ENCODE results near the gene POLE2.
"Not testable (repeated sequence)": the region's sequence is repeated elsewhere in the genome, so short reads cannot be mapped to it uniquely, and the experiment has no call there.

POLE2 gene

GRCh38 chr14:49659526-49660455 lies 28.2 kb downstream of the POLE2 start:
- no peak for DNase-seq

GRCh38 chr14:49657500-49657899 lies 30.5 kb downstream of the POLE2 start:
- not testable (repeated sequence) for DNase-seq

- DNase-seq, result no peak
These were observed 33.5 kb downstream of the POLE2 start for GRCh38 chr14:49654511-49654910.

- no peak for DNase-seq
These were observed 34.5 kb downstream of the POLE2 start for GRCh38 chr14:49653508-49653907.

- no peak for DNase-seq
These were observed 45.9 kb downstream of the POLE2 start for GRCh38 chr14:49642163-49642562.

GRCh38 chr14:49641697-49642129 lies 46.3 kb downstream of the POLE2 start:
- DNase-seq, result no peak

GRCh38 chr14:49640540-49641417 lies 47.2 kb downstream of the POLE2 start:
- no peak for DNase-seq

- DNase-seq, result no peak
These were observed 50.4 kb downstream of the POLE2 start for GRCh38 chr14:49637534-49638078.

GRCh38 chr14:49636866-49637265 lies 51.1 kb downstream of the POLE2 start:
- DNase-seq, result no peak

- peak; percentile 66 for DNase-seq
These were observed 53.3 kb downstream of the POLE2 start, which contains the start of gene DNAAF2 for GRCh38 chr14:49634547-49635334. DNAAF2 (minus strand) TSS chr14:49635244; CDS start chr14:49635149, 95 bp downstream.

GRCh38 chr14:49633640-49634546 lies 54.1 kb downstream of the POLE2 start:
- peak; percentile 96 for DNase-seq

- no peak for DNase-seq
These were observed 63.8 kb downstream of the POLE2 start for GRCh38 chr14:49623941-49624839.

GRCh38 chr14:49623387-49623786 lies 64.6 kb downstream of the POLE2 start:
- no peak for DNase-seq

GRCh38 chr14:49622022-49622607 lies 65.9 kb downstream of the POLE2 start:
- no peak for DNase-seq

- DNase-seq, result peak; percentile 71
These were observed 66.7 kb downstream of the POLE2 start for GRCh38 chr14:49621114-49621881.

- peak; percentile 97 for DNase-seq
These were observed 67.6 kb downstream of the POLE2 start, which contains the start of the genes MGAT2 and RPL36AL for GRCh38 chr14:49620182-49621113. MGAT2 (plus strand) TSS chr14:49620799; CDS start chr14:49621269, 470 bp downstream. RPL36AL (minus strand) TSS chr14:49620626; CDS start chr14:49619104, 1,522 bp downstream.

- DNase-seq, result no peak
These were observed 68.3 kb downstream of the POLE2 start for GRCh38 chr14:49619730-49620129.
